Measurements from ENCODE around the gene ZNF768. TPM values are rescaled to one million over a fixed set of nuclear protein-coding genes. Genes with fewer than 3 reads are reported as not detected.

The ZNF768 gene
- total RNA-seq (2021) (64.2 and 68.4 TPM in 2 replicates), Bru-seq, nascent RNA (percentile 72 among the genes with signal in this experiment), BruChase-seq, experiment 1, labeled RNA remaining after a 2-hour chase (percentile 93 among the genes with signal in this experiment), BruChase-seq, experiment 2, labeled RNA remaining after a 6-hour chase (percentile 93 among the genes with signal in this experiment)
- long read RNA-seq, transcript ZNF768-201 (2 exons, 2,315 nt): major isoform, 5 of 16 reads
- long read RNA-seq, partial matches to known transcripts: 0 of 16 reads
- long read RNA-seq, other reads (novel, unspliced or antisense): 11 of 16 reads

DNA sequence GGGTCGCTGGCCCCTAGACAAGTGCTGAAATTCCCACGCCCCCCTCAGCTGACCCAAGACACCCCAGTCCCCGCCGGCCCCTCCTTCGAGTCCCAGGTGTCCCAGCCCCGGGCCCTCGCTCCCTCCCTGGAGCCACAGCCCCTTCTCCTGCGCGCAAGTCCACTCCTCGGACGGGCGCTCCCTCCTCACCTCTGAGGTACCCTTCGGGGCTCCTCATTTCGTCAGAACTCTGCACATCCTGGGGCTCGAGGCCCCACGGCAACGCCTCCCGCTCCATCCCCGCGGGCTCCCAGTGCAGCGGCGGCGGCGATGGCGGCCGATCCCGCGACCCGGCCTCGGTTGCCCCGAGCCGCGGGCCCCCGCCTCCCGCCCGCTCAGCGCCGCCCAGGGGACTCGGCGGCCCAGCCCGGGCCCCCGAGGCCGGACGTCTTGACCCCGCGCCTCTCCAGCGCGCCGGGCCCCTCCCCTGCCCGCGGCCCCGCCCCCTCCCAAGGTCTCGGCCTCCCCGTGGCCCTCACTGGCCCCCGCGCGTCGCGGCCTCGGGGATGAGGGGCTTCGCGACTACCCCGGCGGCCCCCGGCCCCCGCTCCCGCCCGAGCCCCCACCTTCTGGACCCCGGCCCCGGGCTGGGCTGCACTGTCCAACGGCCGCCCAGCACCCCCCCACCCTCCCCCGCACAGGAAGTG lies at the start of gene ZNF768:
Gene ZNF768 (minus strand): TSS at position 430 of the 686 bp plus-strand sequence. CDS start 153 bp downstream, at position 277.
- CTCF ChIA-PET: interaction anchor here (0.6 kb wide), 1 partner anchor 76 kb away, joined by 3 read pairs; no protein-coding TSS in a partner anchor
- no TSS peak for BruUV-seq (replicated peaks)
- peak; percentile 46 to 73 for DNase-seq
- 0 out of 2 replicates have a peak, but pooled peaks cover 8% of the 10 kb centered on the region for H3K36me3 ChIP-seq (ENCODE audit: low read depth)
- H3K27ac ChIP-seq: peak within 1 kb of the TSS; percentile 79
- TF ChIP-seq, protein P1, sequence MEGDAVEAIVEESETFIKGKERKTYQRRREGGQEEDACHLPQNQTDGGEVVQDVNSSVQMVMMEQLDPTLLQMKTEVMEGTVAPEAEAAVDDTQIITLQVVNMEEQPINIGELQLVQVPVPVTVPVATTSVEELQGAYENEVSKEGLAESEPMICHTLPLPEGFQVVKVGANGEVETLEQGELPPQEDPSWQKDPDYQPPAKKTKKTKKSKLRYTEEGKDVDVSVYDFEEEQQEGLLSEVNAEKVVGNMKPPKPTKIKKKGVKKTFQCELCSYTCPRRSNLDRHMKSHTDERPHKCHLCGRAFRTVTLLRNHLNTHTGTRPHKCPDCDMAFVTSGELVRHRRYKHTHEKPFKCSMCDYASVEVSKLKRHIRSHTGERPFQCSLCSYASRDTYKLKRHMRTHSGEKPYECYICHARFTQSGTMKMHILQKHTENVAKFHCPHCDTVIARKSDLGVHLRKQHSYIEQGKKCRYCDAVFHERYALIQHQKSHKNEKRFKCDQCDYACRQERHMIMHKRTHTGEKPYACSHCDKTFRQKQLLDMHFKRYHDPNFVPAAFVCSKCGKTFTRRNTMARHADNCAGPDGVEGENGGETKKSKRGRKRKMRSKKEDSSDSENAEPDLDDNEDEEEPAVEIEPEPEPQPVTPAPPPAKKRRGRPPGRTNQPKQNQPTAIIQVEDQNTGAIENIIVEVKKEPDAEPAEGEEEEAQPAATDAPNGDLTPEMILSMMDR (conservative IDR thresholded peaks at IDR 0.05): no peak
- no peak for TF ChIP-seq EZH2 (IDR thresholded peaks at IDR 0.05; ENCODE audit: low read depth)
- peak within 1 kb of the TSS; percentile 88 for H3K4me2 ChIP-seq
- intact Hi-C loops (cut with micrococcal nuclease; ENCODE audit: unreplicated experiment): loop anchor here (2.0 to 5.0 kb wide), 4 partner anchors 33 to 149 kb away; partner anchors contain the start of genes DCTPP1 and ZNF764
- peak within 1 kb of the TSS; percentile 97 for H3K4me3 ChIP-seq
- no peaks in the 10 kb centered on the region for H3K9me2 ChIP-seq (ENCODE audit: insufficient read depth)
- H3K27me3 ChIP-seq (ENCODE audit: insufficient read depth, low read depth): no peaks in the 10 kb centered on the region
- no peaks in the 10 kb centered on the region for H4K20me1 ChIP-seq (ENCODE audit: insufficient read depth)
- H3F3A ChIP-seq (ENCODE audit: insufficient read depth, low read depth): peaks cover 41% of the 10 kb centered on the region
- peaks cover 32% of the 10 kb centered on the region for H3K4me1 ChIP-seq (replicated peaks; ENCODE audit: insufficient read depth)
- peak within 1 kb of the TSS; percentile 92 for H2AFZ ChIP-seq
- H3K9me3 ChIP-seq (ENCODE audit: insufficient read depth, low read depth): no peaks in the 10 kb centered on the region
- H3K79me2 ChIP-seq (ENCODE audit: low read depth): peaks cover 12% of the 10 kb centered on the region; the same call in 1 of the 2 replicates
- POLR2A ChIA-PET (ENCODE audit: unreplicated experiment): interaction anchor here (0.5 to 0.9 kb wide), 6 partner anchors 36 to 722 kb away, joined by 3 to 60 read pairs (median 4); partner anchors contain the start of gene ZNF688

DNA sequence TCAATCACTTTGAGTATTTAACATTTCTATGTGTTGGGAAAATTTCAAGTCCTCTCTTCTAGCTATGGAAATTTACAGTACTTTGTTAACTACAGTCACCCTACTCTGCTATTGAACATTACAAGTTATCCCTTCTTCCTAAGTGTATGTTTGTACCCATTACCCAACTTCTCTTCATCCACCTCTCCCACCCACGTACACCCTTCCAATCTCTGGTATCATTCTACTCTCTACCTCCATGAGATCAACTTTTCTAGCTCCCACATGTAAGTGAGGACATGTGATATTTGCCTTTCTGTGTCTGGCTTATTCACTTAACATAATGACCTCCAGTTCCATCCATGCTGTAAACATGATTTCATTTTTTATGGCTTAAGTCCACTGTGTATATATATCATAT lies 48.3 kb upstream of the ZNF768 start:
- Histone ChIP-seq H2AFZ (no peak overlapping the region), H3K4me2 (no peak overlapping the region), H3K4me1 (replicated peaks; ENCODE audit: insufficient read depth) (peaks cover 16% of the 10 kb centered on the region), H3K27me3 (ENCODE audit: insufficient read depth, low read depth) (no peaks in the 10 kb centered on the region), H3K9me3 (ENCODE audit: insufficient read depth, low read depth) (no peaks in the 10 kb centered on the region), H3K36me3 (ENCODE audit: low read depth) (no peaks in the 10 kb centered on the region), H3K27ac (no peak overlapping the region), H4K20me1 (ENCODE audit: insufficient read depth) (no peaks in the 10 kb centered on the region), H3K4me3 (no peak overlapping the region), H3K9me2 (ENCODE audit: insufficient read depth) (no peaks in the 10 kb centered on the region), H3F3A (ENCODE audit: insufficient read depth, low read depth) (peaks cover 27% of the 10 kb centered on the region), H3K79me2 (ENCODE audit: low read depth) (0 out of 2 replicates have a peak, but pooled peaks cover 4% of the 10 kb centered on the region)
- BruUV-seq (replicated peaks): no TSS peak
- CTCF ChIA-PET: no interaction called here
- POLR2A ChIA-PET (ENCODE audit: unreplicated experiment): interaction anchor here (0.6 kb wide), 2 partner anchors 59 to 323 kb away, joined by 3 to 8 read pairs; no protein-coding TSS in a partner anchor
- no peak for TF ChIP-seq EZH2 (IDR thresholded peaks at IDR 0.05; ENCODE audit: low read depth)
- TF ChIP-seq, protein P1 (conservative IDR thresholded peaks at IDR 0.05): no peak
- no peak for DNase-seq
- intact Hi-C loops (cut with micrococcal nuclease; ENCODE audit: unreplicated experiment): no loop called here
